MCF 10A (cell line): Measurements from ENCODE around the gene MAZ. TPM values are rescaled to one million over a fixed set of nuclear protein-coding genes. Genes with fewer than 3 reads are reported as not detected.
"Not testable (repeated sequence)": the region's sequence is repeated elsewhere in the genome, so short reads cannot be mapped to it uniquely, and the experiment has no call there.

Source experiments
- BruUV-seq: library from RNA; stranded (reverse); fragments of 400-500 nt; replicated peaks from 2 replicates; lab custom pipeline; 2021; lab: Mats Ljungman, UMichigan
- CTCF ChIA-PET: fragments of 300-600 bp; sonication (Branson Sonifier 250); formaldehyde crosslinking; extraction: SDS; loops from one replicate; lab custom pipeline; 2021; ENCODE audit warnings: antibody characterized with exemption, inconsistent platforms; lab: Yijun Ruan, JAX
- POLR2A ChIA-PET: fragments of 300-600, 350-650 bp; sonication (Branson Sonifier 250); formaldehyde crosslinking; extraction: SDS; loops from one replicate; lab custom pipeline; 2020; ENCODE audit warnings: antibody characterized with exemption, inconsistent platforms; lab: Yijun Ruan, JAX
- DNase-seq: peaks from one replicate; pipeline ENCODE4 v3.0.0-alpha.2; 2018; ENCODE audit not compliant: unreplicated experiment
- H3K27ac Mint-ChIP-seq: one replicate; pipeline ENCODE4 v1.8.0; 2022; ENCODE audit warnings: mild to moderate bottlenecking, low read depth, mixed read lengths; ENCODE audit not compliant: unreplicated experiment
- H3K27me3 Mint-ChIP-seq: one replicate; pipeline ENCODE4 v1.8.0; 2022; ENCODE audit warnings: mixed read lengths; ENCODE audit not compliant: insufficient read depth, unreplicated experiment
- H3K36me3 Mint-ChIP-seq: one replicate; pipeline ENCODE4 v1.8.0; 2022; ENCODE audit warnings: mild to moderate bottlenecking, moderate library complexity, mixed read lengths; ENCODE audit not compliant: insufficient read depth, unreplicated experiment
- H3K4me1 Mint-ChIP-seq: one replicate; pipeline ENCODE4 v1.8.0; 2022; ENCODE audit warnings: mixed read lengths; ENCODE audit not compliant: insufficient read depth, unreplicated experiment
- H3K4me3 Mint-ChIP-seq: one replicate; pipeline ENCODE4 v1.8.0; 2022; ENCODE audit warnings: mild to moderate bottlenecking, moderate library complexity, mixed read lengths; ENCODE audit not compliant: unreplicated experiment
- H3K9me3 Mint-ChIP-seq: one replicate; pipeline ENCODE4 v1.8.0; 2022; ENCODE audit warnings: mixed read lengths; ENCODE audit not compliant: unreplicated experiment
- intact Hi-C: fragments of 100-400 bp; cut with micrococcal nuclease; formaldehyde crosslinking; loops from 2 replicates; pipeline ENCODE4 v1.14.1; 2022
- total RNA-seq: library from RNA; stranded (reverse); gene quantifications from 2 replicates; pipeline ENCODE4 v1.2.3, GENCODE V29; 2022
- TF ChIP-seq, protein P1 (sequence below): fragments of 200-600 bp; IDR thresholded peaks from one replicate; pipeline ENCODE4 v1.8.0; 2022; ENCODE audit warnings: antibody characterized with exemption, mild to moderate bottlenecking; ENCODE audit not compliant: unreplicated experiment

The MAZ gene
- total RNA-seq, 1 experiment from 2014 or later, result 185 TPM

- peak overlapping the region; percentile 75 for H3K27ac Mint-ChIP-seq
- BruUV-seq, result no TSS peak
- intact Hi-C loops, result no loop called here
Measured at GRCh38 chr16:29825145-29826044, 19.1 kb downstream of the MAZ start.

GRCh38 chr16:29826342-29826695, 20.0 kb downstream of the MAZ start:
- intact Hi-C loops, result no loop called here
- Mint-ChIP-seq H3K36me3 (peaks cover 26% of the 10 kb centered on the region), H3K4me3 (no peak overlapping the region), H3K9me3 (no peaks in the 10 kb centered on the region), H3K4me1 (peaks cover 12% of the 10 kb centered on the region), H3K27me3 (no peaks in the 10 kb centered on the region), H3K27ac (no peak overlapping the region)
- no peak for DNase-seq
- TF ChIP-seq, protein P1, sequence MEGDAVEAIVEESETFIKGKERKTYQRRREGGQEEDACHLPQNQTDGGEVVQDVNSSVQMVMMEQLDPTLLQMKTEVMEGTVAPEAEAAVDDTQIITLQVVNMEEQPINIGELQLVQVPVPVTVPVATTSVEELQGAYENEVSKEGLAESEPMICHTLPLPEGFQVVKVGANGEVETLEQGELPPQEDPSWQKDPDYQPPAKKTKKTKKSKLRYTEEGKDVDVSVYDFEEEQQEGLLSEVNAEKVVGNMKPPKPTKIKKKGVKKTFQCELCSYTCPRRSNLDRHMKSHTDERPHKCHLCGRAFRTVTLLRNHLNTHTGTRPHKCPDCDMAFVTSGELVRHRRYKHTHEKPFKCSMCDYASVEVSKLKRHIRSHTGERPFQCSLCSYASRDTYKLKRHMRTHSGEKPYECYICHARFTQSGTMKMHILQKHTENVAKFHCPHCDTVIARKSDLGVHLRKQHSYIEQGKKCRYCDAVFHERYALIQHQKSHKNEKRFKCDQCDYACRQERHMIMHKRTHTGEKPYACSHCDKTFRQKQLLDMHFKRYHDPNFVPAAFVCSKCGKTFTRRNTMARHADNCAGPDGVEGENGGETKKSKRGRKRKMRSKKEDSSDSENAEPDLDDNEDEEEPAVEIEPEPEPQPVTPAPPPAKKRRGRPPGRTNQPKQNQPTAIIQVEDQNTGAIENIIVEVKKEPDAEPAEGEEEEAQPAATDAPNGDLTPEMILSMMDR, result no peak
- ChIA-PET POLR2A (interaction anchor here (0.7 to 0.9 kb wide), 3 partner anchors 10 to 241 kb away, joined by 3 to 5 read pairs (median 3); partner anchors contain the start of gene PAGR1), CTCF (interaction anchor here (0.6 to 1.8 kb wide), 7 partner anchors 27 to 602 kb away, joined by 3 to 7 read pairs (median 3); no protein-coding TSS in a partner anchor)
- BruUV-seq, result no TSS peak

More at GRCh38 chr16:29825145-29826044, 19.1 kb downstream of the MAZ start:
- TF ChIP-seq, protein P1, result no peak
- POLR2A ChIA-PET, result interaction anchor here (0.7 to 2.2 kb wide), 5 partner anchors 9 to 148 kb away, joined by 3 to 8 read pairs (median 3); partner anchors contain the start of genes PAGR1 and TAOK2
- Mint-ChIP-seq H3K9me3 (no peaks in the 10 kb centered on the region), H3K36me3 (peaks cover 32% of the 10 kb centered on the region), H3K4me3 (peak overlapping the region; percentile 47), H3K4me1 (peaks cover 12% of the 10 kb centered on the region), H3K27me3 (no peaks in the 10 kb centered on the region)
- peak; percentile 47 for DNase-seq
- CTCF ChIA-PET, result interaction anchor here (1.8 kb wide), 1 partner anchor 197 kb away, joined by 7 read pairs; no protein-coding TSS in a partner anchor

GRCh38 chr16:29830774-29831173, 24.4 kb downstream of the MAZ start:
- Mint-ChIP-seq H3K27me3 (no peaks in the 10 kb centered on the region), H3K4me1 (peaks cover 5% of the 10 kb centered on the region), H3K9me3 (no peaks in the 10 kb centered on the region), H3K27ac (no peak overlapping the region), H3K36me3 (peaks cover 54% of the 10 kb centered on the region), H3K4me3 (no peak overlapping the region)
- intact Hi-C loops, result no loop called here
- no TSS peak for BruUV-seq
- POLR2A ChIA-PET, result interaction anchor here (1.5 kb wide), 1 partner anchor 33 kb away, joined by 3 read pairs; the partner anchor contains the start of gene CDIPT
- TF ChIP-seq, protein P1, result no peak
- CTCF ChIA-PET, result no interaction called here
- DNase-seq, result no peak

DNA sequence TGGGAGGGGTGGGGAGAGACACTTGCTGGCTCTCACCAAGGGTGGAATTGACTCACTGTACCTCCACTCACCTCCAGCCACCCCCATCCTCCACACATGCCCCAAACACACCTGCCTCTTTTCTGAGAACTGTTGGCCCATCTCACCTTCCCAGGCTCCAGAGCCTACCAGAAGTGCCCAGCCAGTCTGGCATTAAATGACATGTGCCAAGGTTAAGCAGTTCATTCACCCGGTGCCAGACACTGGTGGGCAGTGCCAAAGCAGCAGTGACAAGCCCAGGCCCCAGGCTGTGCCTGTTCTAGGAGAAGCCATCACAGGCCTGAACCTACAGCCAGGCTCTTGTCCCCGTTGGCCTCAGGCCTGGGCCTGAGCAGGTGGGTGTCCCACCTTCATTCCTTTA, 25.2 kb downstream of the MAZ start:
- intact Hi-C loops, result no loop called here
- BruUV-seq, result no TSS peak
- Mint-ChIP-seq H3K4me3 (no peak overlapping the region), H3K27me3 (no peaks in the 10 kb centered on the region), H3K36me3 (peaks cover 54% of the 10 kb centered on the region), H3K9me3 (no peaks in the 10 kb centered on the region), H3K4me1 (peaks cover 5% of the 10 kb centered on the region), H3K27ac (no peak overlapping the region)
- CTCF ChIA-PET, result no interaction called here
- TF ChIP-seq, protein P1, result no peak
- POLR2A ChIA-PET, result no interaction called here
- DNase-seq, result no peak

GRCh38 chr16:29833219-29833618, 26.9 kb downstream of the MAZ start:
- H3K9me3 Mint-ChIP-seq, H3K27me3 Mint-ChIP-seq, BruUV-seq, H3K27ac Mint-ChIP-seq, DNase-seq, H3K4me1 Mint-ChIP-seq, H3K4me3 Mint-ChIP-seq, intact Hi-C loops: not testable (repeated sequence)
- ChIA-PET POLR2A (interaction anchor here (0.6 kb wide), 1 partner anchor 9 kb away, joined by 3 read pairs; no protein-coding TSS in a partner anchor), CTCF (interaction anchor here (0.6 kb wide), 1 partner anchor 173 kb away, joined by 4 read pairs; no protein-coding TSS in a partner anchor)
- H3K36me3 Mint-ChIP-seq, result peaks cover 71% of the 10 kb centered on the region
